Colonic mucosa (tissue), 4 donors: Measurements from ENCODE around the gene ZEB2. TPM values are rescaled to one million over a fixed set of nuclear protein-coding genes. Genes with fewer than 3 reads are reported as not detected.

ENCODE experiments used
- DNase-seq: peaks from one replicate; pipeline ENCODE4 v3.0.0-alpha.2; 2020
- H3K27ac ChIP-seq: fragments of 200-600 bp; one replicate; pipeline ENCODE4 v1.8.0; 2021
- H3K27me3 ChIP-seq: fragments of 200-600 bp; one replicate; pipeline ENCODE4 v1.8.0; 2021
- H3K36me3 ChIP-seq: fragments of 200-600 bp; one replicate; pipeline ENCODE4 v1.8.0; 2021
- H3K4me1 ChIP-seq: fragments of 200-600 bp; one replicate; pipeline ENCODE4 v1.8.0; 2021; ENCODE audit warnings: mild to moderate bottlenecking
- H3K4me3 ChIP-seq: fragments of 200-600 bp; one replicate; pipeline ENCODE4 v1.8.0; 2021
- H3K9ac ChIP-seq, 2 donors: one replicate each; pipeline ENCODE4 v1.7.0; 2013; ENCODE audit warnings: control low read depth in 2 of 2, low read depth in 2 of 2, low read length in 2 of 2
- H3K9me3 ChIP-seq: fragments of 200-600 bp; one replicate; pipeline ENCODE4 v1.8.0; 2021
- CTCF ChIP-seq: fragments of 200-600 bp; IDR thresholded peaks from one replicate; pipeline ENCODE4 v1.8.0; 2022; ENCODE audit warnings: antibody characterized with exemption, mild to moderate bottlenecking
- intact Hi-C: fragments of 100-400 bp; cut with DNase I; formaldehyde crosslinking; loops from one replicate; pipeline ENCODE4 v1.14.1; 2022
- total RNA-seq, 2 donors: library from RNA; stranded (reverse); fragmentation: NEBNext Ultra II Directional in 1 of 2; extraction: Animal tissue kit (Norgen Biotek cat#: 25700) in 1 of 2; gene quantifications; one replicate each; pipeline ENCODE4 v1.2.1, GENCODE V29; 2021
- donor health status: healthy.
- donor health status: DM: no; HTN: no; CAD: no.
- donor health status: DM: no; HTN: no; CAD: no.

Gene ZEB2
- total RNA-seq, 2 donors from 2014 or later, result 17.4 to 29.6 TPM

- no peaks in the 10 kb centered on the region for H3K9me3 ChIP-seq
- no peaks in the 10 kb centered on the region for H3K4me1 ChIP-seq
- intact Hi-C loops, result no loop called here
- H3K27ac ChIP-seq, result no peak overlapping the region
- H3K4me3 ChIP-seq, result no peak overlapping the region
- no peak for TF ChIP-seq CTCF
- no peak for DNase-seq
- H3K27me3 ChIP-seq, result no peaks in the 10 kb centered on the region
- no peak overlapping the region for H3K9ac ChIP-seq
- H3K36me3 ChIP-seq, result no peaks in the 10 kb centered on the region
Measured at GRCh38 chr2:144351687-144352086, 168.2 kb downstream of the ZEB2 start.

GRCh38 chr2:144350151-144350802 lies 169.6 kb downstream of the ZEB2 start:
- no peaks in the 10 kb centered on the region for H3K4me1 ChIP-seq
- H3K36me3 ChIP-seq, result no peaks in the 10 kb centered on the region
- TF ChIP-seq CTCF, result no peak
- H3K9ac ChIP-seq, result no peak overlapping the region
- no peaks in the 10 kb centered on the region for H3K27me3 ChIP-seq
- DNase-seq, result no peak
- H3K9me3 ChIP-seq, result no peaks in the 10 kb centered on the region
- intact Hi-C loops, result no loop called here
- no peak overlapping the region for H3K27ac ChIP-seq
- no peak overlapping the region for H3K4me3 ChIP-seq

GRCh38 chr2:144349674-144350073 lies 170.2 kb downstream of the ZEB2 start:
- intact Hi-C loops, result no loop called here
- TF ChIP-seq CTCF, result no peak
- Histone ChIP-seq H3K4me1 (no peaks in the 10 kb centered on the region), H3K36me3 (no peaks in the 10 kb centered on the region), H3K4me3 (no peak overlapping the region), H3K27ac (no peak overlapping the region), H3K27me3 (no peaks in the 10 kb centered on the region), H3K9me3 (no peaks in the 10 kb centered on the region), H3K9ac (no peak overlapping the region)
- no peak for DNase-seq

- no peak for TF ChIP-seq CTCF
- no peaks in the 10 kb centered on the region for H3K4me1 ChIP-seq
- H3K4me3 ChIP-seq, result no peak overlapping the region
- DNase-seq, result no peak
- H3K36me3 ChIP-seq, result no peaks in the 10 kb centered on the region
- no peaks in the 10 kb centered on the region for H3K9me3 ChIP-seq
- intact Hi-C loops, result no loop called here
- no peak overlapping the region for H3K9ac ChIP-seq
- no peaks in the 10 kb centered on the region for H3K27me3 ChIP-seq
- no peak overlapping the region for H3K27ac ChIP-seq
Measured at GRCh38 chr2:144348846-144349245, 171.1 kb downstream of the ZEB2 start.

- no peak for TF ChIP-seq CTCF
- H3K9ac ChIP-seq, result no peak overlapping the region
- no peak overlapping the region for H3K4me3 ChIP-seq
- no peaks in the 10 kb centered on the region for H3K36me3 ChIP-seq
- H3K27me3 ChIP-seq, result no peaks in the 10 kb centered on the region
- H3K4me1 ChIP-seq, result no peaks in the 10 kb centered on the region
- H3K9me3 ChIP-seq, result no peaks in the 10 kb centered on the region
- DNase-seq, result no peak
- H3K27ac ChIP-seq, result no peak overlapping the region
- intact Hi-C loops, result no loop called here
Measured at GRCh38 chr2:144346229-144346628, 173.7 kb downstream of the ZEB2 start.
